Keratinocyte (primary cell): ENCODE data around the gene KAT6B. TPM values are rescaled to one million over a fixed set of nuclear protein-coding genes. Genes with fewer than 3 reads are reported as not detected.

Experiments used
- DNase-seq: peaks from one replicate; pipeline ENCODE4 v3.0.0-alpha.2; 2011; ENCODE audit warnings: low read depth, missing footprints, low spot score
- FAIRE-seq: peaks from 2 replicates; lab custom pipeline; 2011; peaks lifted over from hg19 to GRCh38; lab: Jason Lieb, UNC
- H2AFZ ChIP-seq: 2 replicates; pipeline ENCODE4 v1.6.0; 2012; ENCODE audit warnings: low read length, control low read depth, inconsistent platforms; ENCODE audit not compliant: control insufficient read depth
- H3K27ac ChIP-seq: 2 replicates; pipeline ENCODE4 v1.5.1; 2011; ENCODE audit warnings: low read length; ENCODE audit not compliant: control insufficient read depth, insufficient read depth
- H3K27me3 ChIP-seq: 3 replicates; pipeline ENCODE4 v1.6.0; 2011; ENCODE audit warnings: low read length; ENCODE audit not compliant: control insufficient read depth, insufficient read depth; ENCODE audit errors: extremely low read depth
- H3K36me3 ChIP-seq, 2 experiments: 2 replicates in 1 of 2; 3 replicates in 1 of 2; pipeline ENCODE4 v1.5.1; 2011; ENCODE audit warnings: low read length in 2 of 2, mild to moderate bottlenecking in 1 of 2; ENCODE audit not compliant: control insufficient read depth in 2 of 2, insufficient read depth in 2 of 2; ENCODE audit errors: extremely low read depth in 1 of 2
- H3K4me1 ChIP-seq: 3 replicates; pipeline ENCODE4 v1.5.1; 2011; ENCODE audit warnings: low read length; ENCODE audit not compliant: control insufficient read depth, insufficient read depth; ENCODE audit errors: extremely low read depth
- H3K4me2 ChIP-seq: 3 replicates; pipeline ENCODE4 v1.6.0; 2011; ENCODE audit warnings: low read depth, low read length; ENCODE audit not compliant: control insufficient read depth, insufficient read depth; ENCODE audit errors: extremely low read depth
- H3K4me3 ChIP-seq, 3 experiments: fragments of 200-600 bp in 1 of 3; sonication (generic) in 1 of 3; 2 replicates in 2 of 3; 3 replicates in 1 of 3; pipeline ENCODE4 v1.5.1; 2011 to 2016; ENCODE audit warnings: low read length in 3 of 3, mild to moderate bottlenecking in 3 of 3, control low read depth in 2 of 3, inconsistent platforms in 1 of 3, low read depth in 1 of 3, mixed read lengths in 1 of 3, mixed run types in 1 of 3, moderate library complexity in 1 of 3; ENCODE audit not compliant: control insufficient read depth in 2 of 3, insufficient read depth in 2 of 3; ENCODE audit errors: extremely low read depth in 1 of 3
- H3K79me2 ChIP-seq: 2 replicates; pipeline ENCODE4 v1.6.0; 2012; ENCODE audit warnings: low read length; ENCODE audit not compliant: control insufficient read depth, insufficient read depth
- H3K9ac ChIP-seq: 3 replicates; pipeline ENCODE4 v1.6.0; 2011; ENCODE audit warnings: low read length; ENCODE audit not compliant: control insufficient read depth, insufficient read depth; ENCODE audit errors: extremely low read depth
- H3K9me1 ChIP-seq: 3 replicates; pipeline ENCODE4 v1.6.0; 2011; ENCODE audit warnings: low read length; ENCODE audit not compliant: control insufficient read depth, insufficient read depth; ENCODE audit errors: extremely low read depth
- H3K9me3 ChIP-seq: 2 replicates; pipeline ENCODE4 v1.5.1; 2012; ENCODE audit warnings: low read depth, low read length; ENCODE audit not compliant: control insufficient read depth
- H4K20me1 ChIP-seq: 3 replicates; pipeline ENCODE4 v1.6.0; 2011; ENCODE audit warnings: low read length; ENCODE audit not compliant: control insufficient read depth, insufficient read depth; ENCODE audit errors: extremely low read depth
- EZH2 ChIP-seq: IDR thresholded peaks from one replicate; pipeline ENCODE4 v1.6.1; 2012; ENCODE audit warnings: inconsistent platforms, mild to moderate bottlenecking, low read length, moderate library complexity
- dilution Hi-C: fragments of 300-500 bp; cut with MboI; formaldehyde crosslinking; loops from one replicate; pipeline ENCODE4 v1.7.0; 2020; ENCODE audit warnings: low sequenced_read_pairs; ENCODE audit not compliant: extremely low pct_ligation_motif_present
- polyA plus RNA-seq, 5 experiments: library from polyadenylated mRNA; depleted of rRNA in 3 of 5; stranded (reverse) in 3 of 5; stranded (forward) in 1 of 5; unstranded in 1 of 5; fragments of >200 nt; gene quantifications; 1 replicate in 1 of 5; 2 replicates in 3 of 5; 3 replicates in 1 of 5; pipeline versions ENCODE4 v1.2.1 to v1.2.3, GENCODE V29; 2011 to 2012; ENCODE audit warnings: missing spikeins in 2 of 5, low read depth in 1 of 5, low replicate concordance in 1 of 5
- TF ChIP-seq, protein P1 (sequence below), 3 experiments: IDR thresholded peaks in 1 of 3; conservative IDR thresholded peaks in 1 of 3; optimal IDR thresholded peaks in 1 of 3; 2 replicates in 2 of 3; 3 replicates in 1 of 3; pipeline versions ENCODE3 to v1.5.1; 2011; ENCODE audit warnings: low read length in 3 of 3, mild to moderate bottlenecking in 3 of 3, moderate library complexity in 2 of 3, control low read depth in 1 of 3, inconsistent platforms in 1 of 3; ENCODE audit not compliant: insufficient read depth in 2 of 3; ENCODE audit errors: extremely low read depth in 1 of 3

Gene KAT6B
- polyA plus RNA-seq, 1 donor (not counting 4 experiments of a cell fraction or from before 2014, with no cell fraction given): 2.9 TPM

DNA sequence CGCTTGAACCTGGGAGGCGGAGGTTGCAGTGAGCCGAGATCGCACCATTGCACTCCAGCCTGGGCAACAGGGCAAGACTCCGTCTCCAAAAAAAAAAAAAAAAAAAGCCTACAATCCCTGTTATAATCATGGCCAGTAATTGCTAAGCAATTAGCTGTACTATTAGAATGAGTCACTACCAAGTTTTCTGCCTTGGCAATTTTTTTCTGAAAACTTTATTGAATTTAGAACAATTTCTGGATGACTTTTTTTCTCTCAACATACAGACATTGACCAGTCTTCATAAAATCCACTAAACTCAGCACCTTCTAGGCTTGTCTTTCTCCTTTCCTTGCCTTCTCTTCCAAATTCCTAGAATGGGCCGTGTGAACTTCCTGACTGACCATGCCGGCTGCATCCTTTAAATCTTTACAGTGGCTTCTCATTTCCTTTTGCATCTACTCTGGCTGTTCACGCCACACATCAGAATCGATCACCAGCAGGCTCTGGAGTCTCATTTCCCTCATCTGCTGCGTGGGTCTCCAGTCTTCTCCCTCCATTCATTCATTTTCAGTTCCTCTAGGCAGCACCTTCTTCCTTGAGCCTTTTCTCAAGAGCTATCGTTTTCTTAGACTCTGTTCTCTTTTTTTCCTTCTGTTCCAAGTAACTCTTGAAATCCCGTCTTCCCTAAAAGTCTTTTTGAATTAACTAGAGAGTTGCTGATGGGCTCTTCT is 107.9 kb downstream of the KAT6B start:
- dilution Hi-C loops: no loop called here
- FAIRE-seq (no peak), DNase-seq (no peak)
- H3K9me1 ChIP-seq: no peaks in the 10 kb centered on the region
- H3K36me3 ChIP-seq: no peaks in the 10 kb centered on the region
- H3K27me3 ChIP-seq: no peaks in the 10 kb centered on the region
- no peak overlapping the region for H3K4me2 ChIP-seq
- no peak overlapping the region for H3K9ac ChIP-seq
- H3K27ac ChIP-seq: no peak overlapping the region
- H3K4me1 ChIP-seq: peaks cover 1% of the 10 kb centered on the region
- TF ChIP-seq EZH2: no peak
- TF ChIP-seq, protein P1, sequence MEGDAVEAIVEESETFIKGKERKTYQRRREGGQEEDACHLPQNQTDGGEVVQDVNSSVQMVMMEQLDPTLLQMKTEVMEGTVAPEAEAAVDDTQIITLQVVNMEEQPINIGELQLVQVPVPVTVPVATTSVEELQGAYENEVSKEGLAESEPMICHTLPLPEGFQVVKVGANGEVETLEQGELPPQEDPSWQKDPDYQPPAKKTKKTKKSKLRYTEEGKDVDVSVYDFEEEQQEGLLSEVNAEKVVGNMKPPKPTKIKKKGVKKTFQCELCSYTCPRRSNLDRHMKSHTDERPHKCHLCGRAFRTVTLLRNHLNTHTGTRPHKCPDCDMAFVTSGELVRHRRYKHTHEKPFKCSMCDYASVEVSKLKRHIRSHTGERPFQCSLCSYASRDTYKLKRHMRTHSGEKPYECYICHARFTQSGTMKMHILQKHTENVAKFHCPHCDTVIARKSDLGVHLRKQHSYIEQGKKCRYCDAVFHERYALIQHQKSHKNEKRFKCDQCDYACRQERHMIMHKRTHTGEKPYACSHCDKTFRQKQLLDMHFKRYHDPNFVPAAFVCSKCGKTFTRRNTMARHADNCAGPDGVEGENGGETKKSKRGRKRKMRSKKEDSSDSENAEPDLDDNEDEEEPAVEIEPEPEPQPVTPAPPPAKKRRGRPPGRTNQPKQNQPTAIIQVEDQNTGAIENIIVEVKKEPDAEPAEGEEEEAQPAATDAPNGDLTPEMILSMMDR (optimal IDR thresholded peaks at IDR 0.05 in 1 of 3, IDR thresholded peaks at IDR 0.05 in 1 of 3, conservative IDR thresholded peaks at IDR 0.05 in 1 of 3; ENCODE audit: extremely low read depth in 1 of 3, insufficient read depth in 2 of 3, low read length in 3 of 3): no peak
- no peaks in the 10 kb centered on the region for H3K79me2 ChIP-seq
- H2AFZ ChIP-seq: no peak overlapping the region
- H3K4me3 ChIP-seq: no peak overlapping the region
- H3K9me3 ChIP-seq: no peaks in the 10 kb centered on the region
- H4K20me1 ChIP-seq: no peaks in the 10 kb centered on the region

DNA sequence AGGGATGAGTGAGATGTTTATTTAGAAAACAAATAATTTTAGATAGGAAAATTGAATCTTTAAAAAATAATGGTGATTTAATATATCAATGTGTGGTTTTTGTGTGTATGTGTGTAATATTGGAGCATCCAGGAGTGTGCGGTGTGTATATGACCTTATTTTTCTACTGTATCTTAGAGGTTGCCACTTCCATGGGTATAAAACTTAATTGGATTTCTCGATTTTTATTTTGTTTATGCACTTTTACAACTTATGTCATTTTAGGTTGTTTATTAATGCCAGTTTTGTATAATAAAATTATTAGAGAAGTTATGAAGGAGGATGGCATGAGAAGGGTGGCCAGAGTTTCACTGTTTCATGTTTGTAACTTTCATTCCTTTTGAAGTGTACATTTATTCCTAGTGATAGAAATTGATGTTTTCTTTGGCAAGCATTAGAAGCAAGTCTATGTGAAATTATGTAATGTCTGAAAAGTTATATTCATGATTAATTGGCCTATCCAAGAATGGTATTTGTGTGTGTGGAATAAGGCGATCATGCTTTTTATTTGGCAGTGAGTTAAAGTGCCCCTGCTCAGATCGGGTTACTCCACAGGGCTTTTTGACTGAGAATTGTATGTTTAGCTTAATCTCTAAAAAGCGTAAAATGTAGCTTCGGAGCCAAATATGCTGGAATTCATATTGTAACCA is 110.3 kb downstream of the KAT6B start:
- Histone ChIP-seq H3K4me1 (no peaks in the 10 kb centered on the region), H3K27ac (no peak overlapping the region), H3K27me3 (no peaks in the 10 kb centered on the region), H3K4me2 (no peak overlapping the region), H3K79me2 (no peaks in the 10 kb centered on the region), H3K36me3 (no peaks in the 10 kb centered on the region), H3K9me1 (no peaks in the 10 kb centered on the region), H3K9me3 (no peaks in the 10 kb centered on the region), H4K20me1 (no peaks in the 10 kb centered on the region), H2AFZ (no peak overlapping the region), H3K9ac (no peak overlapping the region), H3K4me3 (no peak overlapping the region)
- FAIRE-seq: no peak
- TF ChIP-seq, protein P1 (optimal IDR thresholded peaks at IDR 0.05 in 1 of 3, IDR thresholded peaks at IDR 0.05 in 1 of 3, conservative IDR thresholded peaks at IDR 0.05 in 1 of 3; ENCODE audit: extremely low read depth in 1 of 3, insufficient read depth in 2 of 3, low read length in 3 of 3): no peak
- TF ChIP-seq EZH2: no peak
- no peak for DNase-seq
- dilution Hi-C loops: no loop called here
